ENCODE measurements around the gene ETV1. TPM values are rescaled to one million over a fixed set of nuclear protein-coding genes. Genes with fewer than 3 reads are reported as not detected.

ETV1 gene
- total RNA-seq, 2 experiments from 2014 or later = 0.44 to 0.45 TPM

DNA sequence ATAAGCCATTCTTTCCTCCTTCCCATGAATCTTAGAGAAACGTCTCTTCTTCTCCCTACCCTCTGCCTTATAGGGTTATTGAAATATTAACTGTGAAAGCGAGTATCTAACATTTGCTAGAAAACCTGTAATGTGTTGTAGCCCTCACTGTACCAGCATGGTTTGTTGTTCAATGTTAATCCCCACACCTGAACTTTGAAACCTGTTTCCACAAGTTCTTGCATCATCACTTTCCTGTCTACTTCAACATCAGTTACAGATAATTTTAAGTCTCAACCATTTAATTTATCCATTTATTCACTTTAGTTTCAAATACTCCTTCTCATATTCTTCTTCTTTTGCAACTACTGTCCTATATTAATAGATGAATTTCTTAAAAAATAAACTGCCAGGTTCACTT, 148.2 kb downstream of the ETV1 start:
- Mint-ChIP-seq H3K36me3 (no peaks in the 10 kb centered on the region), H3K27me3 (no peaks in the 10 kb centered on the region), H3K4me1 (no peaks in the 10 kb centered on the region), H3K9me3 (no peaks in the 10 kb centered on the region), H3K27ac (no peak overlapping the region), H3K4me3 (no peak overlapping the region)
- DNase-seq = no peak
- POLR2A ChIA-PET = no interaction called here
- no peak for ATAC-seq (ENCODE audit: low read depth)

Data from activated naive CD8-positive, alpha-beta T cell treated with anti-CD3 and anti-CD28 coated beads, Interleukin-2, amount 10 ng/mL, durations not matched to agents 7 days and 5 days (primary cell).